ENCODE results near the gene RPRML.
"Not testable (repeated sequence)": the region's sequence is repeated elsewhere in the genome, so short reads cannot be mapped to it uniquely, and the experiment has no call there.

Gene RPRML

GRCh38 chr17:46979147-46979863 is at the start of gene RPRML:
RPRML (minus strand) TSS chr17:46979253; CDS start chr17:46979007, 246 bp downstream.
- no peak for DNase-seq

GRCh38 chr17:47016966-47017365 is 37.9 kb upstream of the RPRML start:
- not testable (repeated sequence) for DNase-seq

DNA sequence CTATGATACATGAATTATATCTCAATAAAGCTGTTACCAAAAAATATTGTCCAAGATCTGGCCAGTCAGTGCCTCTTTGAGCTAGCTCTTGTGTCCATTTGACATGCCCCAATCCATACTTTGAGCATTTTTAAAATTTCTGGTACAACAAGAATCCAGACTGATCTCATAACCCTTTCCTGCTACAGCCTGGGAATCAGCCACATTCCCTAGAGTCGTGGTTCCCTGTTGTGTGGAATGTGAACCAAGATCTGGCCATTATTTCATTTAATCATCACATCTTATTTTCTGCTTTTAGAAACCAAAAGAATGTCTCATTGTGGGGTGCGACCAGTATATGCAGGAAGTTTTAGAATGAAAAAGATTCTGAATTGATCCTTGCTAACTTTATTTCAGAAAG is 34.3 kb upstream of the RPRML start:
- DNase-seq, result no peak

GRCh38 chr17:47012457-47012856 is 33.4 kb upstream of the RPRML start:
- no peak for DNase-seq

DNA sequence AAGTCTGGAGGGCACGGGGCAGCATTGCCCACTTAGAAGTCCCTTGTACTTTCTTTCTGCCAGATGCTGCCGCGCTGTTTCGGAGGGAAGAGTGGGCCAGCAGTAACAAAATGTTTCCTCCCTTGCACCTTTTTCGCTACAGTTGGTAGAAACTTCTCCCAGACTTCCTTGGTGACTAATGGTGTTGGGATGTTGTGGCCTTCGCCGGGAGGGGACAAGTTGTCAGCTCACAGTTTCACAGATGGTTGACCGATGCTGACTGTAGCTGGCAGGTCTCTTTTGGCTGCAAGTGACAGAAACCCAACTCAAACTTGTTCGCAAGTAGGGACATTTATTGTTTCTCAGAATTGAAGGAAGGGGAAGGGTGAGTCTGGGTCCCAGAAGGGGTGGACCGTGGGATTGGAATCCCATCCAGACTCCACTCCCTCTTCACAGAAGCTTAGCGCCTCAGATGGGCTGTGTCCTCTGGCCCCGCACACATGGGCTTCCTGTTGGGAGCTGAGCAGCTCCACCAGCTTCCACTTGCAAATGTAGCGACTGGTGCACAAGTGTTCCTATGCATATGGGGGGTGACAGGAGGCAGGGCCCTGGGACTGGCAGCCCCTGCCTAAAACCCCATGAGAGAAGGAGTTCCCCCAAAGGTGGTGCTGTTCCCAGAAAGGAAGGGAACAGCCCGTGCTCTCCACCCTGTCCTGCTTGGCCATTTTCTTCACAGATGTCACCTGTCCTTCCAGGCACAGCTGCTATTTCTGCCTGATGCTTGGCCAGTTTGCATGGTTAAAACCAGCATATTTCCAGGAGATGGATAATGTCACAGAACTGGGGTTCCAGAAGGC is 30.9 kb upstream of the RPRML start:
- DNase-seq, result no peak

- DNase-seq, result no peak
Observed at GRCh38 chr17:47004906-47005305, 25.9 kb upstream of the RPRML start.

- DNase-seq, result not testable (repeated sequence)
Observed at GRCh38 chr17:47003864-47004263, 24.8 kb upstream of the RPRML start.

DNA sequence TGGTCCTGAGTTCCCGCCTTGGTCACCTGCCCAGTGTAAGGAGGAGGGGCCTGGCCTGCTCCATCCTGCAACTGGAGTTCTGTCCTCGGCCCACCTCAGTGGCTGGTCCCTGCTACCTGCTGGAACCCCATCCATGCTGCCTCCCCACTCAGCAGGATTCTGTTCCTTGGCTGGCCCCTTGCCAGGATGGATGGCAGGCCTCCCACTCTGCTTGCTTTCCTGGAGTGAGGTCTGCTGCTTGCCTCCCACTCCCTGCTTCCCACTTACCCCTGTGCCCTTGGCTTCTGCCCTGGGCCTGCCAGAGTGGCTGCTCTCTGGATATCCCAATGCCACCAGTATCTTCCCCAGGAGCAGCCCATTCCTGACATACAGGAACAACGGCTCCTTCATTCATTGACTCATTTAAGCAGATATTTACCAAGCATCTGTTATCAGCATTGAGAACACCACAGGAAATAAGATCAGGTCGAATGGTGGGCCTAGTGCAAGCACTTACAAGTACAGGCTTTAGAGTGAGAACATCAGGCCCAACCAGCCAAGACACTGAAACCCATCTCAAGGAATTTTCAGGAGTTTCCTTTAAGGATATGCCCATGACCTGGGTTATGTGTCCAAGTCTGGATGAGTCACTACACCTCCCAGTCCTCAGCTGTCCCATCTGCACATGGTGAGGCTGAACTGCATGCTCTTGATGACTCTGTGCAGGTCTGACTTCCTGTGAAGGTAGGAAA is 17.0 kb upstream of the RPRML start:
- DNase-seq, result no peak

GRCh38 chr17:46994993-46995392 is 15.9 kb upstream of the RPRML start:
- no peak for DNase-seq

DNA sequence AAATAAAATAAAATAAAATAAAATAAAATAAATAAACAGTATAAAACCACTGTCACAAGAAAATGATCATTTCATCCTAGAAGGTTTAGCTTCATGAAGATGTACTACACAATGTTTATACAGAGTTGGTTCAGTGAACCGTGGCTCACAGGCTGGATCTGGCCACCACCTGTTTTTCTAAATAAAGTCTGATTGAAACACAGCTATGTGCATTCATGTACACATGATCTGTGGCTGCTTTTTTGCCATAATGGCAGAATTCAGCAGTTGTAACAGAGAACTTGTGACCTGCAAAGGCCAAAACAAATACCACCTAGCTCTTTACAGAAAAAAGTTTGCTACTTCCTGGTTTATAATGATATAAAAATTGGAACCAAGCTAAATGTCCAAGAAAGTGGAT is 12.6 kb upstream of the RPRML start:
- no peak for DNase-seq

- DNase-seq, result no peak
Observed at GRCh38 chr17:46989637-46990431, 10.8 kb upstream of the RPRML start.

DNA sequence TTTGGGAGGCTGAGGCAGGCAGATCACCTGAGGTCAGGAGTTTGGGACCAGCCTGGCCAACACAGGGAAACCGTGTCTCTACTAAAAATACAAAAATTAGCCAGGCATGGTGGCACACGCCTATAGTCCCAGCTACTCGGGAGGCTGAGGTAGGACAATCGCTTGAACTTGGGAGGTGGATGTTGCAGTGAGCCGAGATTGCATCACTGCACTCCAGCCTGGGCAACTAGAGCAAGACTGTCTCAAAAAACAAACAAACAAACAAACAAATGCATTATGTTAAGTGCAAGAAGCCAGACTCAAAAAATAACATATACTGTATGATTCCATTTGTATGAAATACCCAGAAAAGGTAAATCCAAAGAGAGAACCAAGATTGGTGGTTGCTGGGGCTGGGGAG is 8.9 kb upstream of the RPRML start:
- DNase-seq, result not testable (repeated sequence)

GRCh38 chr17:46986366-46986765 is 7.3 kb upstream of the RPRML start:
- DNase-seq, result no peak

DNA sequence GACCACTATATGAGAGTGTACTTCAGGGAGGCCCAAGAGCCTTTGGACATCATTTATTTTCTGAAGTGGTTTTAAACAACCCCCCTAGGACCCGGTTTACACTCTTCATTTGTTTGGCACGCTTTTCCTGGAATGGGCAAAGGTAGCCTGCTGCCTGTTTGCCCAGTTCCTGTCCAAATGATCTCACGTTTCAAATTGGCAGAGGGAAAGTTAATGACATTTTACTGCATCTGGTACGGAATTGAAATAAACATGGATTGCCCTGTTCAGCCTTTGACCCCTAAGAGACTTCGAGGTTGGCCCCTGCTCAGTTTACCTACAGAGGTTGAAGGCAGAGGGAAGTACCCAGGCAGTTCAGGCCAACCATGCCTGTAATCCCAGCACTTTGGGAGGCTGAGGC is 5.8 kb upstream of the RPRML start:
- no peak for DNase-seq

DNA sequence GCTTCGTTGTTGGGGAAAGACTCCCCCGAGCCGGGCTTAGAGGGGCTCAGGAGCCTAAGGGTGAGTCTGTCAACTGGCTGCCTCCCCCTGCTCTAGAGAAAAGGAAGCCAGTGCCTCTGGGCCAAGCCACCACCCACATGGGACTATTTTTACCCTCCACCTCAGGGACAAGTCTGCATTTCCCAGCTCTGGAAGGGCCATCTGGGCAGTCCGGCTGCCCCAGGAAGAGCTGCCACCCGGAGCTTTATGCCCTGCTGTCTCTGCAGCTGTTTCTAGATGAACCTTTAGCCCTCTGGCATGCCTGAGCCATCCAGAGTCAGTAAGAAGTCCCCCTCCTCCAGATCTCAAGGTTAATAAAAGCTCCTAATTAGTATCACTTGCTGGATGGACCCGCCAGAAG is 5.3 kb upstream of the RPRML start:
- DNase-seq, result no peak

DNA sequence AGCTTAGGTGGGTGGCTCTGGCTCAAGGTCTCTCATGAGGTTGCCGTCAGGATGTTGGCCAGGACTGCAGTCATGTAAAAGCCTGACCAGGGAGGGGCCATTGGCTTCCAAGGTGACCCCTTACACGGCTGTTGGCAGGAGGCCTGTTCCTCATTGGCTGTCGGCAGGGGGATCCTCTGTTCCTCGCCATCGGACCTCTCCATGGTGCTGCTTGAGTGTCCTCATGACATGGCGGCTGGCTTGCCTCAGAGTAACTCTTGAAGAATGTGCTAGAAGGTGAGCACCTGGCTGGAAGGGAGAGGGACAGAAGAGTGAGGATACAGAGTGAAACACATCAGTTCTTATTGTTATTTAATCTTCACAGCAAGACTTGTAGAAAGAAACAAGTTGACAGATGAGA is 4.7 kb upstream of the RPRML start:
- DNase-seq, result no peak

DNA sequence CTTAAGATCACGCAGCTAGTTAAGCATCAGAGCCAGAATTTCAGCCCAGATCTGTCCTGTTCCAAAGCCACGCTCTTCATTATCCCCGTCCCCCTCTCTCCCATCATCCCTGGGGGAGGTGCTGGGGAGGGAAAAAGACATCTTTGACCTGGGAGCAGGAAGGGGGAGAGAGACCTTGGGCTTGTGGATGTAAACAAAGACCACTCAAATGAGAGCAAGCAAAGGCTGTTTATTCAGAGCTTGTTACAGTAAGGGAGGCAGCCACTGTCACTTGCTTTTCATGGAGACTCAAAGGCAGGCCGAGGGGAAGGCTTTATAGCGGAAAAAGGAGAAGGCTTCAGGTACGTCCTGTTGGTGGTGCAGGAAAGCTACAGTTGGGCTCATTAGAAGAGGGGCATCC is 3.5 kb upstream of the RPRML start:
- no peak for DNase-seq

DNA sequence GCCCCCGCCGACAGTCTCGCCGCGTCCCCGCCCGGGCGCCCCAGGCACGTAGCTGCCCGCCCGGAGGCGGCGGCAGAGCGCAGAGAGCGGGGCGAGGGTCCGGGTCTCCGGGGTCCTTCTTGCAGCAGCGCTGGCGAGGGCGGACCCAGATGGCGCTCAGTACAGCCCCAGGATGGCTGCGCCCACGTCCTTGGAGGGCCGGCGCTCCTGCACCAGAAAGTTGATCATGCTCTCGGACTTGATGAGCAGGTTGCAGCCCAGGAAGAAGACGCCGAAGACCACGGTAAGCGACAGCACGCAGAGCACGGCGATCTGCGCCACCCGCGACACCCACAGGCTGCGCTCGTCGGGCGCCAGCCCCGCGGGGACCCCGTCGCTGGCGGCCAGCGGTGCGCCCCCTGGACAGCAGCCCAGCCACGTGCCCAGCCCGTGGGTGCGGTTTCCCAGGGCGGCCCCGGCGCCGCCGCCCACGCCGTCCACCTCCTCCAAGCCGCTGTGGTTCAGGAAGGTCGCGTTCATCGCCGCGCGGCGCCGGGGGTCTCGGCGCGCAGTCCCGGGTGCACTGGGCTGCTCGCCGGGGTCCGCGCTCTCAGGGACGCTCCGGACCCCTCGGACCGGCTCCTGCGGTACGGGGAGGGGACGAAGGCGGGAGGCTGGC is 435 bp downstream of the RPRML start:
- DNase-seq, result no peak

- no peak for DNase-seq
Observed at GRCh38 chr17:46977750-46978488, 1.1 kb downstream of the RPRML start.

DNA sequence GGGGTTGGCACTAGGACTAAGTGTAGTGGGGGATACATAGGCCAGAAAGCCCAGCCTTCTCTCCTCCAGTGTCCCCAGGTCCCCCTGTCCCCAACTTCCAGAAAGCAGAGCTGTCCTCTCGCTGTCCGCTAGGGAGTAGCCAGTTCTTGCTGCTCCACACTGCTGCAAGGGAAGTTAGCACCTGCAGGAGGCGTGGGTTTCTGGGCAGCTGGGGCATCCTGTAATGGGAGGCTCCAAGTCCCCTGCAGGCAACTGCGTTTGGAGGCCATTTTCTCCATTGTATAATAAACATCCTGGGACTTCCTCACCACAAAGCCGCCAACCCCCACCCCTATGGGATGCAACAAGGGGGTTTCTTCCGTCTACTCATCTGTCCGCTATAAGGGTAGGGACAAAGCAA is 1.7 kb downstream of the RPRML start:
- no peak for DNase-seq

- no peak for DNase-seq
Observed at GRCh38 chr17:46976626-46977270, 2.3 kb downstream of the RPRML start.
